Ovary (tissue), 3 donors: ENCODE results near the gene NRSN2.

ENCODE experiments used
- POLR2A ChIP-seq: fragments of 450-650 bp; IDR thresholded peaks from one replicate; pipeline ENCODE4 v1.6.1; 2017; ENCODE audit warnings: antibody characterized with exemption, mild to moderate bottlenecking, moderate library complexity
- TF ChIP-seq, protein P1 (sequence below), 3 donors: fragments of 450-650 bp in 2 of 3; fragments of 200-600 bp in 1 of 3; IDR thresholded peaks; one replicate each; pipeline versions ENCODE4 v1.5.1 to v1.8.0; 2016 to 2022; ENCODE audit warnings: antibody characterized with exemption in 3 of 3, mild to moderate bottlenecking in 1 of 3
- donor health status: DM: no; HTN: no; CAD: no.

DNA sequence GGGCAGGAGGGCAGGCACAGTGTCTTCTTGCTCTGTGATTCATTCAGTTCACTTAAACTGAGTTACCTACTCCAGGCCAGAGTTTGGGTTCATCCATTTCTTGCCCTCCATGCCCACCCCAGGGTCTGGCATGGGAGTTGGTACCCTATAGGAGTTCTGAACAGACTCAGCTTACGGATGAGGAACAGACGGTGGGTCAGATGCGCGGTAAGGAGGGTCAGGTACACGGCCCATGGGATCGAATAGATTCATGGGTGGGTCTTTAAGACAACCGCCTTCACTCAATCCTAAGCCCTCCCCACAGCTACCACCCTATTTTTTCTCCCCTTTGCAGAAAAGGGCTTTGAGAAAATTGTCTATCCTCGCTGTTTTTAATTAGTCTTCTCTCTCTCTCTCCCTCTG, 20.6 kb downstream of the NRSN2 start:
- TF ChIP-seq, protein P1, sequence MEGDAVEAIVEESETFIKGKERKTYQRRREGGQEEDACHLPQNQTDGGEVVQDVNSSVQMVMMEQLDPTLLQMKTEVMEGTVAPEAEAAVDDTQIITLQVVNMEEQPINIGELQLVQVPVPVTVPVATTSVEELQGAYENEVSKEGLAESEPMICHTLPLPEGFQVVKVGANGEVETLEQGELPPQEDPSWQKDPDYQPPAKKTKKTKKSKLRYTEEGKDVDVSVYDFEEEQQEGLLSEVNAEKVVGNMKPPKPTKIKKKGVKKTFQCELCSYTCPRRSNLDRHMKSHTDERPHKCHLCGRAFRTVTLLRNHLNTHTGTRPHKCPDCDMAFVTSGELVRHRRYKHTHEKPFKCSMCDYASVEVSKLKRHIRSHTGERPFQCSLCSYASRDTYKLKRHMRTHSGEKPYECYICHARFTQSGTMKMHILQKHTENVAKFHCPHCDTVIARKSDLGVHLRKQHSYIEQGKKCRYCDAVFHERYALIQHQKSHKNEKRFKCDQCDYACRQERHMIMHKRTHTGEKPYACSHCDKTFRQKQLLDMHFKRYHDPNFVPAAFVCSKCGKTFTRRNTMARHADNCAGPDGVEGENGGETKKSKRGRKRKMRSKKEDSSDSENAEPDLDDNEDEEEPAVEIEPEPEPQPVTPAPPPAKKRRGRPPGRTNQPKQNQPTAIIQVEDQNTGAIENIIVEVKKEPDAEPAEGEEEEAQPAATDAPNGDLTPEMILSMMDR (IDR thresholded peaks at IDR 0.05) = no peak
- no peak for TF ChIP-seq POLR2A
